HepG2 (cell line): ENCODE data around the gene ZC3H12A. TPM values are rescaled to one million over a fixed set of nuclear protein-coding genes. Genes with fewer than 3 reads are reported as not detected.

ENCODE experiments used
- BCL6 ChIP-seq: IDR thresholded peaks from 2 replicates; pipeline ENCODE4 v1.6.1; 2016; ENCODE audit warnings: missing genetic modification reagents, missing compliant biosample characterization
- CEBPG ChIP-seq: IDR thresholded peaks from 2 replicates; pipeline ENCODE4 v1.6.1; 2016
- EP300 ChIP-seq, 3 experiments: sonication (generic) in 1 of 3; formaldehyde crosslinking in 1 of 3; IDR thresholded peaks; 2 replicates each; pipeline versions ENCODE4 v1.5.1 to v1.6.1; 2011 to 2020; ENCODE audit warnings: low read depth in 2 of 3, low read length in 2 of 3, borderline replicate concordance in 1 of 3, improper control_type of control experiment in 1 of 3, mild to moderate bottlenecking in 1 of 3, missing genetic modification reagents in 1 of 3, moderate library complexity in 1 of 3
- FOXP1 ChIP-seq, 2 experiments: fragments of 450-650 bp in 1 of 2; IDR thresholded peaks; 2 replicates each; pipeline ENCODE4 v1.6.1; 2017 to 2018; ENCODE audit warnings: antibody characterized with exemption in 1 of 2
- HCFC1 ChIP-seq: fragments of 150-350 bp; IDR thresholded peaks from 2 replicates; pipeline ENCODE4 v1.6.1; 2014; ENCODE audit warnings: low read depth, low read length
- IKZF5 ChIP-seq: IDR thresholded peaks from 2 replicates; pipeline ENCODE4 v1.6.1; 2018; ENCODE audit warnings: missing genetic modification reagents, mild to moderate bottlenecking, missing compliant biosample characterization
- KDM1A ChIP-seq: IDR thresholded peaks from 2 replicates; pipeline ENCODE4 v1.6.1; 2016; ENCODE audit warnings: missing compliant biosample characterization
- MIER2 ChIP-seq: IDR thresholded peaks from 2 replicates; pipeline ENCODE4 v1.6.1; 2016; ENCODE audit warnings: missing biosample characterization, missing genetic modification reagents
- MTA1 ChIP-seq: sonication (generic); formaldehyde crosslinking; IDR thresholded peaks from 2 replicates; pipeline ENCODE4 v1.4.0; 2020; ENCODE audit warnings: missing genetic modification reagents, mild to moderate bottlenecking, borderline replicate concordance
- NRL ChIP-seq: sonication (generic); formaldehyde crosslinking; IDR thresholded peaks from 2 replicates; pipeline ENCODE4 v1.5.0; 2020; ENCODE audit warnings: missing genetic modification reagents, mild to moderate bottlenecking, moderate library complexity, borderline replicate concordance
- PITX1 ChIP-seq: sonication (generic); formaldehyde crosslinking; IDR thresholded peaks from 2 replicates; pipeline ENCODE4 v1.5.1; 2020; ENCODE audit warnings: mild to moderate bottlenecking, missing genetic modification reagents
- SIN3B ChIP-seq: fragments of 150-350 bp; IDR thresholded peaks from 2 replicates; pipeline ENCODE4 v1.6.1; 2014; ENCODE audit warnings: low read length
- SOX5 ChIP-seq: IDR thresholded peaks from 2 replicates; pipeline ENCODE4 v1.6.1; 2016; ENCODE audit warnings: borderline replicate concordance
- SOX6 ChIP-seq, 2 experiments: fragments of 450-650 bp in 1 of 2; sonication (generic) in 1 of 2; formaldehyde crosslinking in 1 of 2; IDR thresholded peaks; 2 replicates each; pipeline versions ENCODE4 v1.4.0 to v1.6.1; 2017 to 2020; ENCODE audit warnings: antibody characterized with exemption in 1 of 2, mild to moderate bottlenecking in 1 of 2, missing genetic modification reagents in 1 of 2
- SP1 ChIP-seq, 2 experiments: fragments of 450-650 bp in 1 of 2; sonication (generic) in 1 of 2; formaldehyde crosslinking in 1 of 2; IDR thresholded peaks; 2 replicates each; pipeline versions ENCODE4 v1.4.0 to v1.6.1; 2016 to 2020; ENCODE audit warnings: missing genetic modification reagents in 1 of 2
- SUZ12 ChIP-seq: fragments of 150-350 bp; IDR thresholded peaks from 2 replicates; pipeline ENCODE4 v1.6.1; 2014; ENCODE audit warnings: low read depth, low read length
- THYN1 ChIP-seq: sonication (generic); formaldehyde crosslinking; IDR thresholded peaks from 2 replicates; pipeline ENCODE4 v1.8.1; 2023; ENCODE audit warnings: low read depth, mild to moderate bottlenecking, moderate library complexity, missing genetic modification reagents, borderline replicate concordance
- ZBTB14 ChIP-seq: sonication (generic); formaldehyde crosslinking; IDR thresholded peaks from 2 replicates; pipeline ENCODE4 v1.4.0; 2020; ENCODE audit warnings: missing genetic modification reagents
- ZFP36 ChIP-seq: fragments of 150-350 bp; IDR thresholded peaks from 2 replicates; pipeline ENCODE4 v1.6.1; 2018; ENCODE audit warnings: borderline replicate concordance, low read length, low read depth; ENCODE audit not compliant: partially characterized antibody
- ZFY ChIP-seq: sonication (generic); formaldehyde crosslinking; IDR thresholded peaks from 2 replicates; pipeline ENCODE4 v1.4.0; 2020; ENCODE audit warnings: missing genetic modification reagents
- ZKSCAN1 ChIP-seq: fragments of 150-350 bp; IDR thresholded peaks from 2 replicates; pipeline ENCODE4 v1.6.1; 2014; ENCODE audit warnings: low read length
- ZMYM3 ChIP-seq: sonication (generic); formaldehyde crosslinking; IDR thresholded peaks from 2 replicates; pipeline ENCODE4 v1.5.1; 2020; ENCODE audit warnings: mild to moderate bottlenecking, missing genetic modification reagents
- ZNF281 ChIP-seq: sonication (generic); formaldehyde crosslinking; IDR thresholded peaks from 2 replicates; pipeline ENCODE4 v1.4.0; 2020; ENCODE audit warnings: missing genetic modification reagents, borderline replicate concordance
- ZNF431 ChIP-seq: sonication (generic); formaldehyde crosslinking; IDR thresholded peaks from 2 replicates; pipeline ENCODE4 v1.9.0; 2022; ENCODE audit warnings: missing genetic modification reagents, low read depth, mild to moderate bottlenecking, borderline replicate concordance
- ZNF746 ChIP-seq: sonication (generic); formaldehyde crosslinking; IDR thresholded peaks from 2 replicates; pipeline ENCODE4 v1.8.0; 2022; ENCODE audit warnings: mild to moderate bottlenecking, missing genetic modification reagents
- polyA plus RNA-seq, 8 experiments: library from polyadenylated mRNA; depleted of rRNA in 3 of 8; stranded (reverse) in 7 of 8; unstranded in 1 of 8; fragments of >200 nt; fragmentation: Illumina TruSeq in 4 of 8; extraction: Trizol in 4 of 8; gene quantifications; 2 replicates each; pipeline versions ENCODE4 v1.2.1 to v1.2.3, GENCODE V29; 2011 to 2016; ENCODE audit warnings: low read depth in 4 of 8, missing spikeins in 1 of 8, mixed read lengths in 1 of 8; ENCODE audit not compliant: insufficient read depth in 1 of 8
- total RNA-seq, 5 experiments: library from RNA; depleted of rRNA; stranded (reverse); fragments of >200 nt; fragmentation: Illumina TruSeq; extraction: Trizol; gene quantifications; 2 replicates each; pipeline ENCODE4 v1.2.3, GENCODE V29; 2016; ENCODE audit warnings: low read depth in 1 of 5

ZC3H12A gene
- total and polyA plus RNA-seq, 2 of the 13 experiments (the other 11 are each of a cell fraction or from before 2014, with no cell fraction given) = 6.8 to 13.3 TPM

- TF ChIP-seq ZBTB14 (CRISPR knock-in tag) = no peak
- TF ChIP-seq SUZ12 = no peak
- TF ChIP-seq NRL (CRISPR knock-in tag) = no peak
- TF ChIP-seq SOX5 (CRISPR knock-in tag) = peak; percentile 80; the same call in 1 of the 2 replicates
- TF ChIP-seq CEBPG = peak; percentile 18; the same call in 1 of the 2 replicates
- TF ChIP-seq SP1 (IDR thresholded peaks at IDR 0.05) = no peak
- TF ChIP-seq SP1 (CRISPR knock-in tag; IDR thresholded peaks at IDR 0.05) = no peak
- TF ChIP-seq KDM1A (CRISPR knock-in tag) = 0 out of 2 replicates have a peak, but pooled peaks have one; percentile 10
- no peak for TF ChIP-seq ZFY (CRISPR knock-in tag)
- no peak for TF ChIP-seq ZNF431 (CRISPR knock-in tag)
- no peak for TF ChIP-seq ZNF281
- no peak for TF ChIP-seq FOXP1 (IDR thresholded peaks at IDR 0.05)
- TF ChIP-seq FOXP1 (CRISPR knock-in tag; IDR thresholded peaks at IDR 0.05) = peak; percentile 67
- peak in 1 of 2 experiments; percentile 53; a peak in 2 of 4 replicates for TF ChIP-seq EP300 (IDR thresholded peaks at IDR 0.05; ENCODE audit: low read depth in 2 of 2, low read length in 2 of 2)
- no peak for TF ChIP-seq EP300 (CRISPR knock-in tag; IDR thresholded peaks at IDR 0.05; ENCODE audit: borderline replicate concordance)
- TF ChIP-seq SOX6 (IDR thresholded peaks at IDR 0.05) = no peak
- TF ChIP-seq SOX6 (CRISPR knock-in tag; IDR thresholded peaks at IDR 0.05) = peak; percentile 87
- TF ChIP-seq MTA1 (CRISPR knock-in tag) = no peak
- TF ChIP-seq IKZF5 (CRISPR knock-in tag) = 0 out of 2 replicates have a peak, but pooled peaks have one; percentile 18
- no peak for TF ChIP-seq BCL6 (CRISPR knock-in tag)
- TF ChIP-seq ZFP36 = no peak
- TF ChIP-seq SIN3B = no peak
- no peak for TF ChIP-seq THYN1
- TF ChIP-seq ZKSCAN1 = no peak
- TF ChIP-seq ZNF746 (CRISPR knock-in tag) = no peak
- TF ChIP-seq PITX1 (CRISPR knock-in tag) = no peak
- no peak for TF ChIP-seq MIER2 (CRISPR knock-in tag)
- TF ChIP-seq HCFC1 = no peak
- 0 out of 2 replicates have a peak, but pooled peaks have one; percentile 46 for TF ChIP-seq ZMYM3 (CRISPR knock-in tag)
These were observed 12.5 kb upstream of the ZC3H12A start (continued) for GRCh38 chr1:37461698-37462436.
